Measurements from ENCODE around the gene USP30. TPM values are rescaled to one million over a fixed set of nuclear protein-coding genes. Genes with fewer than 3 reads are reported as not detected.

USP30 gene
- total RNA-seq, 2 experiments from 2014 or later, result 21.8 to 23.0 TPM

GRCh38 chr12:109010259-109010658, 42.1 kb upstream of the USP30 start:
- no peak overlapping the region for H3K27ac Mint-ChIP-seq
- H3K27ac ChIP-seq (ENCODE audit: low read depth in 1 of 2, low read length in 2 of 2), result no peak overlapping the region
- no peaks in the 10 kb centered on the region for H3K9me3 ChIP-seq (ENCODE audit: control insufficient read depth in 1 of 2, insufficient read depth in 1 of 2, low read length in 2 of 2)
- H3K36me3 Mint-ChIP-seq (ENCODE audit: low read depth), result no peaks in the 10 kb centered on the region
- intact Hi-C loops (cut with DNase I, micrococcal nuclease), result no loop called here
- peaks cover 55% of the 10 kb centered on the region for H3K27me3 Mint-ChIP-seq
- ATAC-seq (ENCODE audit: poor library complexity), result no peak
- H3K27me3 ChIP-seq (ENCODE audit: control insufficient read depth in 1 of 2, insufficient read depth in 2 of 2, low read length in 2 of 2), result no peaks in the 10 kb centered on the region
- no peak for TF ChIP-seq CTCF (IDR thresholded peaks at IDR 0.05)
- CTCF ChIA-PET, result no interaction called here
- H3K9me3 Mint-ChIP-seq, result no peaks in the 10 kb centered on the region
- no peak overlapping the region for H3K4me3 ChIP-seq (ENCODE audit: low read length)
- H3K4me1 ChIP-seq (ENCODE audit: insufficient read depth, low read length), result no peaks in the 10 kb centered on the region
- POLR2A ChIA-PET, result no interaction called here
- no peak overlapping the region for H3K4me3 Mint-ChIP-seq
- DNase-seq, result no peak
- H3K36me3 ChIP-seq (ENCODE audit: insufficient read depth, low read length), result no peaks in the 10 kb centered on the region
- no peaks in the 10 kb centered on the region for H3K4me1 Mint-ChIP-seq (ENCODE audit: low read depth)

- ATAC-seq (ENCODE audit: poor library complexity) (no peak), DNase-seq (no peak)
- H3K4me3 ChIP-seq (ENCODE audit: low read length), result no peak overlapping the region
- no peak for TF ChIP-seq CTCF (IDR thresholded peaks at IDR 0.05)
- ChIA-PET POLR2A (no interaction called here), CTCF (interaction anchor here (0.5 kb wide), 1 partner anchor 582 kb away, joined by 4 read pairs; no protein-coding TSS in a partner anchor)
- Mint-ChIP-seq H3K4me3 (no peak overlapping the region), H3K4me1 (ENCODE audit: low read depth) (no peaks in the 10 kb centered on the region), H3K9me3 (no peaks in the 10 kb centered on the region), H3K27me3 (peaks cover 52% of the 10 kb centered on the region), H3K27ac (no peak overlapping the region), H3K36me3 (ENCODE audit: low read depth) (no peaks in the 10 kb centered on the region)
- no peaks in the 10 kb centered on the region for H3K36me3 ChIP-seq (ENCODE audit: insufficient read depth, low read length)
- peaks cover 4 to 5% of the 10 kb centered on the region in 2 experiments for H3K27me3 ChIP-seq (ENCODE audit: control insufficient read depth in 1 of 2, insufficient read depth in 2 of 2, low read length in 2 of 2)
- H3K9me3 ChIP-seq (ENCODE audit: control insufficient read depth in 1 of 2, insufficient read depth in 1 of 2, low read length in 2 of 2), result no peaks in the 10 kb centered on the region
- no peaks in the 10 kb centered on the region for H3K4me1 ChIP-seq (ENCODE audit: insufficient read depth, low read length)
- H3K27ac ChIP-seq (ENCODE audit: low read depth in 1 of 2, low read length in 2 of 2), result no peak overlapping the region
- intact Hi-C loops (cut with DNase I, micrococcal nuclease), result no loop called here
Observed at GRCh38 chr12:109014984-109015765, 37.2 kb upstream of the USP30 start.

- no peak for DNase-seq
- ChIA-PET POLR2A (no interaction called here), CTCF (no interaction called here)
- intact Hi-C loops (cut with DNase I, micrococcal nuclease), result no loop called here
- no peak for ATAC-seq (ENCODE audit: poor library complexity)
- Histone ChIP-seq H3K27me3 (ENCODE audit: control insufficient read depth in 1 of 2, insufficient read depth in 2 of 2, low read length in 2 of 2) (peaks cover 13% of the 10 kb centered on the region in 2 experiments), H3K9me3 (ENCODE audit: control insufficient read depth in 1 of 2, insufficient read depth in 1 of 2, low read length in 2 of 2) (peaks cover 0 to 4% of the 10 kb centered on the region in 2 experiments), H3K4me1 (ENCODE audit: insufficient read depth, low read length) (peaks cover 5% of the 10 kb centered on the region), H3K27ac (ENCODE audit: low read depth in 1 of 2, low read length in 2 of 2) (no peak overlapping the region), H3K4me3 (ENCODE audit: low read length) (no peak overlapping the region), H3K36me3 (ENCODE audit: insufficient read depth, low read length) (no peaks in the 10 kb centered on the region)
- no peak for TF ChIP-seq CTCF (IDR thresholded peaks at IDR 0.05)
- no peak overlapping the region for H3K4me3 Mint-ChIP-seq
- H3K36me3 Mint-ChIP-seq (ENCODE audit: low read depth), result no peaks in the 10 kb centered on the region
- no peaks in the 10 kb centered on the region for H3K9me3 Mint-ChIP-seq
- H3K4me1 Mint-ChIP-seq (ENCODE audit: low read depth), result no peaks in the 10 kb centered on the region
- peaks cover 60% of the 10 kb centered on the region for H3K27me3 Mint-ChIP-seq
- no peak overlapping the region for H3K27ac Mint-ChIP-seq
Observed at GRCh38 chr12:109016016-109016415, 36.4 kb upstream of the USP30 start.
